H1 (cell line): Measurements from ENCODE around the gene ANKRD13C. TPM values are rescaled to one million over a fixed set of nuclear protein-coding genes. Genes with fewer than 3 reads are reported as not detected.

ENCODE experiments used
- CTCF ChIA-PET: fragments of 300-600 bp; sonication (Branson Sonifier 250); formaldehyde crosslinking; loops from one replicate; lab custom pipeline; 2021; ENCODE audit not compliant: partially characterized antibody; lab: Charles Lee
- POLR2A ChIA-PET: fragments of 300-600 bp; sonication (Branson Sonifier 250); formaldehyde crosslinking; loops from one replicate; lab custom pipeline; 2021; ENCODE audit warnings: inconsistent platforms; ENCODE audit not compliant: partially characterized antibody; lab: Charles Lee
- DNase-seq, 2 experiments: peaks; one replicate each; pipeline versions ENCODE4 v3.0.0 to v3.0.0-alpha.2; 2010 to 2022; ENCODE audit warnings: low spot score in 2 of 2, low read depth in 1 of 2, mixed read lengths in 1 of 2
- FAIRE-seq: peaks from 2 replicates; lab custom pipeline; 2011; peaks lifted over from hg19 to GRCh38; lab: Jason Lieb, UNC
- H2AFZ ChIP-seq: 2 replicates; pipeline ENCODE4 v1.8.1; 2012; ENCODE audit warnings: low read length, inconsistent platforms
- H2AK5ac ChIP-seq: 2 replicates; pipeline ENCODE4 v1.6.1; 2013; ENCODE audit warnings: low read depth, low read length
- H2BK120ac ChIP-seq: replicated peaks from 2 replicates; pipeline ENCODE3; 2013; ENCODE audit warnings: low read depth, low read length, inconsistent platforms
- H2BK12ac ChIP-seq: 2 replicates; pipeline ENCODE4 v1.6.1; 2013; ENCODE audit warnings: low read depth, low read length
- H2BK15ac ChIP-seq: 2 replicates; pipeline ENCODE4 v1.6.1; 2013; ENCODE audit warnings: low read length
- H2BK20ac ChIP-seq: 2 replicates; pipeline ENCODE4 v1.6.1; 2013; ENCODE audit warnings: low read length
- H2BK5ac ChIP-seq: 2 replicates; pipeline ENCODE4 v1.6.1; 2013; ENCODE audit warnings: low read depth, low read length
- H3K14ac ChIP-seq: 2 replicates; pipeline ENCODE4 v1.6.1; 2013; ENCODE audit warnings: inconsistent platforms; ENCODE audit not compliant: insufficient read length
- H3K18ac ChIP-seq: 2 replicates; pipeline ENCODE4 v1.6.1; 2013; ENCODE audit warnings: low read length; ENCODE audit errors: extremely low read depth
- H3K23ac ChIP-seq: 2 replicates; pipeline ENCODE4 v1.6.1; 2013; ENCODE audit warnings: inconsistent platforms; ENCODE audit not compliant: insufficient read length
- H3K23me2 ChIP-seq: 2 replicates; pipeline ENCODE4 v1.6.1; 2013; ENCODE audit warnings: low read depth, low read length
- H3K27ac ChIP-seq: 2 replicates; pipeline ENCODE4 v1.6.1; 2011; ENCODE audit warnings: low read depth, low read length, inconsistent platforms
- H3K27me3 ChIP-seq, 4 experiments: replicated peaks in 1 of 4; 1 replicate in 1 of 4; 2 replicates in 3 of 4; pipeline versions ENCODE4 v1.6.1 to v1.8.1; 2011 to 2013; ENCODE audit warnings: low read length in 3 of 4, mild to moderate bottlenecking in 3 of 4, inconsistent platforms in 2 of 4, mixed read lengths in 2 of 4, moderate library complexity in 1 of 4; ENCODE audit not compliant: control insufficient read depth in 3 of 4, insufficient read depth in 3 of 4; ENCODE audit errors: extremely low read depth in 1 of 4
- H3K36me3 ChIP-seq, 4 experiments: 2 replicates each; pipeline versions ENCODE4 v1.6.1 to v1.8.1; 2011 to 2013; ENCODE audit warnings: mild to moderate bottlenecking in 4 of 4, low read length in 3 of 4, moderate library complexity in 2 of 4, control low read depth in 1 of 4, inconsistent platforms in 1 of 4; ENCODE audit not compliant: insufficient read depth in 4 of 4, control insufficient read depth in 2 of 4
- H3K4ac ChIP-seq: replicated peaks from 2 replicates; pipeline ENCODE3; 2013; ENCODE audit warnings: low read length, low read depth, mixed read lengths, inconsistent platforms; ENCODE audit not compliant: insufficient read length
- H3K4me1 ChIP-seq, 4 experiments: replicated peaks in 1 of 4; 1 replicate in 1 of 4; 2 replicates in 3 of 4; pipeline versions ENCODE4 v1.6.1 to v1.8.1; 2011 to 2013; ENCODE audit warnings: low read length in 3 of 4, inconsistent platforms in 2 of 4, mixed read lengths in 1 of 4; ENCODE audit not compliant: insufficient read depth in 4 of 4, control insufficient read depth in 3 of 4
- H3K4me2 ChIP-seq, 2 experiments: 2 replicates each; pipeline versions ENCODE4 v1.6.1 to v1.8.1; 2011 to 2013; ENCODE audit warnings: low read depth in 2 of 2, low read length in 2 of 2, control low read depth in 1 of 2, inconsistent platforms in 1 of 2, mild to moderate bottlenecking in 1 of 2; ENCODE audit not compliant: insufficient read depth in 1 of 2
- H3K4me3 ChIP-seq, 4 experiments: fragments of 200-600, 300-600 bp in 1 of 4; sonication (generic), shearing (Covaris generic), sonication (Bioruptor Twin) in 1 of 4; 2 replicates each; pipeline versions ENCODE4 v1.5.1 to v1.8.1; 2011 to 2016; ENCODE audit warnings: low read length in 4 of 4, low read depth in 3 of 4, control low read depth in 2 of 4, inconsistent platforms in 2 of 4, mild to moderate bottlenecking in 2 of 4, mixed read lengths in 1 of 4, moderate library complexity in 1 of 4; ENCODE audit not compliant: insufficient read depth in 2 of 4; ENCODE audit errors: extremely low read depth in 1 of 4
- H3K56ac ChIP-seq: replicated peaks from 2 replicates; pipeline ENCODE3; 2013; ENCODE audit warnings: low read depth, mild to moderate bottlenecking, mixed read lengths, low read length, inconsistent platforms; ENCODE audit not compliant: insufficient read length
- H3K79me1 ChIP-seq: 2 replicates; pipeline ENCODE4 v1.6.1; 2013; ENCODE audit warnings: low read depth, low read length, control low read depth
- H3K79me2 ChIP-seq, 2 experiments: 2 replicates each; pipeline versions ENCODE4 v1.6.1 to v1.8.1; 2012 to 2013; ENCODE audit warnings: low read length in 2 of 2, mild to moderate bottlenecking in 2 of 2, inconsistent platforms in 1 of 2; ENCODE audit not compliant: insufficient read depth in 2 of 2, control insufficient read depth in 1 of 2
- H3K9ac ChIP-seq, 4 experiments: replicated peaks in 1 of 4; 1 replicate in 1 of 4; 2 replicates in 3 of 4; pipeline versions ENCODE4 v1.6.1 to v1.8.1; 2011 to 2013; ENCODE audit warnings: low read depth in 3 of 4, low read length in 3 of 4, control low read depth in 2 of 4, mild to moderate bottlenecking in 2 of 4, moderate library complexity in 2 of 4, inconsistent platforms in 1 of 4; ENCODE audit errors: extremely low read depth in 1 of 4
- H3K9me3 ChIP-seq, 2 experiments: 2 replicates each; pipeline versions ENCODE4 v1.6.1 to v1.8.1; 2012 to 2013; ENCODE audit warnings: mild to moderate bottlenecking in 2 of 2, moderate library complexity in 2 of 2, control low read depth in 1 of 2, inconsistent platforms in 1 of 2, low read depth in 1 of 2, low read length in 1 of 2, mixed read lengths in 1 of 2; ENCODE audit not compliant: insufficient read depth in 2 of 2
- H4K20me1 ChIP-seq, 2 experiments: replicated peaks in 1 of 2; 2 replicates each; pipeline versions ENCODE3 to v1.8.1; 2011 to 2013; ENCODE audit warnings: inconsistent platforms in 2 of 2, low read length in 2 of 2, mild to moderate bottlenecking in 1 of 2; ENCODE audit not compliant: insufficient read depth in 2 of 2, control insufficient read depth in 1 of 2
- H4K5ac ChIP-seq: 2 replicates; pipeline ENCODE4 v1.6.1; 2013; ENCODE audit warnings: low read length, low read depth, mixed read lengths, inconsistent platforms; ENCODE audit not compliant: insufficient read length
- H4K8ac ChIP-seq: 2 replicates; pipeline ENCODE4 v1.8.0; 2013; ENCODE audit warnings: mild to moderate bottlenecking, moderate library complexity, low read length, inconsistent platforms; ENCODE audit not compliant: insufficient read depth; ENCODE audit errors: extremely low read depth
- H4K91ac ChIP-seq: replicated peaks from 2 replicates; pipeline ENCODE3; 2013; ENCODE audit warnings: low read length, mixed read lengths, inconsistent platforms; ENCODE audit not compliant: insufficient read length
- CHD2 ChIP-seq: IDR thresholded peaks from 2 replicates; pipeline ENCODE4 v1.6.1; 2012; ENCODE audit warnings: low read length, improper control_type of control experiment
- FOSL1 ChIP-seq: IDR thresholded peaks from 2 replicates; pipeline ENCODE4 v1.6.1; 2011; ENCODE audit warnings: mild to moderate bottlenecking, low read depth, low read length, moderate library complexity; ENCODE audit not compliant: insufficient read depth
- SP1 ChIP-seq: IDR thresholded peaks from 2 replicates; pipeline ENCODE4 v1.6.1; 2011; ENCODE audit warnings: low read depth, low read length
- TEAD4 ChIP-seq: IDR thresholded peaks from 2 replicates; pipeline ENCODE4 v1.6.1; 2012; ENCODE audit warnings: low read depth, low read length, inconsistent platforms, mixed read lengths
- WGBS, 2 experiments: shearing (Covaris generic) in 1 of 2; methylation state at CpG; one replicate each; pipeline versions ENCODE4 v1.1.6 to v1.1.7; 2013 to 2015; ENCODE audit warnings: low lambda C conversion rate in 2 of 2, mixed read lengths in 2 of 2, inconsistent platforms in 1 of 2, low coverage in 1 of 2, missing lambda C conversion rate in 1 of 2; ENCODE audit not compliant: insufficient replicate concordance in 2 of 2, insufficient coverage in 1 of 2, insufficient read length in 1 of 2; ENCODE audit errors: extremely low coverage in 1 of 2, missing lambda C conversion rate in 1 of 2; 5-methylcytosine and 5-hydroxymethylcytosine counted together
- polyA plus RNA-seq, 7 experiments: library from polyadenylated mRNA; depleted of rRNA in 3 of 7; stranded (reverse) in 5 of 7; unstranded in 2 of 7; fragments of >200 nt in 5 of 7; fragments of 200-250 nt in 2 of 7; gene quantifications; 1 replicate in 5 of 7; 2 replicates in 1 of 7; 4 replicates in 1 of 7; pipeline versions ENCODE4 v1.2.1 to v1.2.3, GENCODE V29; 2011 to 2013; ENCODE audit warnings: missing spikeins in 2 of 7, mixed read lengths in 2 of 7
- total RNA-seq: library from RNA; stranded (reverse); fragmentation: NEBNext Ultra II Directional; extraction: Animal tissue kit (Norgen Biotek cat#: 25700); gene quantifications from 2 replicates; pipeline ENCODE4 v1.2.1, GENCODE V29; 2021

Gene ANKRD13C
- total and polyA plus RNA-seq, 2 of the 8 experiments (the other 6 are each of a cell fraction or from before 2014, with no cell fraction given), result 4.8 to 21.7 TPM

- Histone ChIP-seq H3K9me3 (no peaks in the 10 kb centered on the region), H3K23me2 (no peaks in the 10 kb centered on the region), H2BK20ac (no peak overlapping the region), H3K4ac (no peak overlapping the region), H3K27me3 (no peaks in the 10 kb centered on the region), H3K23ac (no peak overlapping the region), H2AFZ (no peak overlapping the region), H4K20me1 (peaks cover 0 to 1% of the 10 kb centered on the region in 2 experiments), H3K56ac (no peak overlapping the region), H4K91ac (no peak overlapping the region), H3K36me3 (no peaks in the 10 kb centered on the region; a peak in 1 of 8 replicates), H2BK5ac (no peak overlapping the region), H4K8ac (no peak overlapping the region), H3K4me3 (no peak overlapping the region), H2BK12ac (no peak overlapping the region), H4K5ac (no peak overlapping the region), H2BK120ac (no peak overlapping the region), H3K4me2 (no peak overlapping the region), H3K18ac (no peak overlapping the region), H2AK5ac (no peak overlapping the region), H3K79me2 (peaks cover 0 to 20% of the 10 kb centered on the region in 2 experiments; a peak in 1 of 4 replicates), H3K14ac (no peak overlapping the region), H3K27ac (no peak overlapping the region), H3K79me1 (no peaks in the 10 kb centered on the region; the same call in 1 of the 2 replicates), H2BK15ac (no peak overlapping the region), H3K9ac (no peak overlapping the region), H3K4me1 (no peaks in the 10 kb centered on the region)
- WGBS, 2 experiments, result 93% methylated on average over 3 of the region's 3 CpGs; no CpG with 5 or more reads in 1 of the 2 experiments
- TF ChIP-seq SP1 (no peak), TEAD4 (no peak), FOSL1 (no peak), CHD2 (no peak)
- ChIA-PET POLR2A (interaction anchor here (0.9 to 1.6 kb wide), 2 partner anchors 37 to 93 kb away, joined by 3 to 5 read pairs; no protein-coding TSS in a partner anchor), CTCF (interaction anchor here (1.4 kb wide), 1 partner anchor 170 kb away, joined by 3 read pairs; no protein-coding TSS in a partner anchor)
- no peak for DNase-seq
- no peak for FAIRE-seq
Observed at GRCh38 chr1:70317087-70317486, 37.4 kb downstream of the ANKRD13C start.
